HepG2 (cell line): Measurements from ENCODE around the gene TMBIM4. TPM values are rescaled to one million over a fixed set of nuclear protein-coding genes. Genes with fewer than 3 reads are reported as not detected.

Experiments used
- ATAC-seq: fragments of 200-7000 bp; cut with Tn5 transposase; 3 replicates; pipeline ENCODE4 v1.9.1; 2020; ENCODE audit warnings: mild to moderate bottlenecking, moderate library complexity
- BruUV-seq: library from RNA; stranded (reverse); fragments of 400-500 nt; replicated peaks from 2 replicates; lab custom pipeline; 2021; lab: Mats Ljungman, UMichigan
- CTCF ChIA-PET: fragments of 300-600 bp; formaldehyde crosslinking; extraction: SDS; loops from one replicate; lab custom pipeline; 2021; ENCODE audit warnings: low total read pairs, inconsistent platforms, low intra/inter-chr PET ratio; lab: Yijun Ruan, JAX
- POLR2A ChIA-PET: fragments of 350-600 bp; sonication (Branson Sonifier 250); formaldehyde crosslinking; loops from one replicate; lab custom pipeline; 2020; ENCODE audit warnings: antibody characterized with exemption, inconsistent platforms; lab: Yijun Ruan, JAX
- DNase-seq: peaks from one replicate; pipeline ENCODE4 v3.0.0-alpha.2; 2015; ENCODE audit warnings: low spot score
- FAIRE-seq: peaks from 3 replicates; lab custom pipeline; 2011; peaks lifted over from hg19 to GRCh38; lab: Jason Lieb, UNC
- H2AFZ ChIP-seq: one replicate; pipeline ENCODE4 v1.6.1; 2011; ENCODE audit warnings: low read length, inconsistent platforms
- H3K27ac ChIP-seq: fragments of 300-600 bp; 3 replicates; pipeline ENCODE4 v1.8.0; 2011; ENCODE audit warnings: mixed run types, mild to moderate bottlenecking, mixed read lengths, low read length, inconsistent platforms; ENCODE audit not compliant: insufficient read depth; ENCODE audit errors: extremely low read length
- H3K27me3 ChIP-seq, 2 experiments: fragments of 200-600 bp in 1 of 2; 2 replicates in 1 of 2; 3 replicates in 1 of 2; pipeline versions ENCODE4 v1.6.0 to v1.8.0; 2011; ENCODE audit warnings: low read length in 2 of 2, mild to moderate bottlenecking in 2 of 2, moderate library complexity in 2 of 2, inconsistent platforms in 1 of 2; ENCODE audit not compliant: insufficient read depth in 2 of 2, control insufficient read depth in 1 of 2
- H3K36me3 ChIP-seq, 2 experiments: fragments of 200-600 bp in 1 of 2; replicated peaks in 1 of 2; 2 replicates in 1 of 2; 3 replicates in 1 of 2; pipeline versions ENCODE4 v1.5.1 to v1.8.0; 2011; ENCODE audit warnings: low read length in 2 of 2, inconsistent platforms in 1 of 2; ENCODE audit not compliant: insufficient read depth in 2 of 2, control insufficient read depth in 1 of 2
- H3K4me1 ChIP-seq: 2 replicates; pipeline ENCODE4 v1.5.1; 2012; ENCODE audit warnings: low read length, inconsistent platforms; ENCODE audit not compliant: insufficient read depth
- H3K4me2 ChIP-seq: 2 replicates; pipeline ENCODE4 v1.6.0; 2011; ENCODE audit warnings: low read depth, low read length, inconsistent platforms
- H3K4me3 ChIP-seq, 3 experiments: fragments of 200-600 bp in 1 of 3; sonication (generic), shearing (Covaris generic) in 1 of 3; replicated peaks in 1 of 3; 2 replicates each; pipeline ENCODE4 v1.5.1; 2011 to 2016; ENCODE audit warnings: low read length in 3 of 3, inconsistent platforms in 2 of 3, low read depth in 2 of 3, mild to moderate bottlenecking in 2 of 3, control low read depth in 1 of 3, mixed read lengths in 1 of 3; ENCODE audit not compliant: insufficient read depth in 1 of 3
- H3K79me2 ChIP-seq: one replicate; pipeline ENCODE4 v1.6.1; 2011; ENCODE audit warnings: low read length, inconsistent platforms; ENCODE audit not compliant: insufficient read depth
- H3K9ac ChIP-seq: 2 replicates; pipeline ENCODE4 v1.6.0; 2011; ENCODE audit warnings: mild to moderate bottlenecking, low read depth, low read length, inconsistent platforms; ENCODE audit not compliant: insufficient read depth
- H3K9me3 ChIP-seq: 2 replicates; pipeline ENCODE4 v1.5.1; 2012; ENCODE audit warnings: mild to moderate bottlenecking, low read length
- H4K20me1 ChIP-seq: 2 replicates; pipeline ENCODE4 v1.6.0; 2011; ENCODE audit warnings: inconsistent platforms, mild to moderate bottlenecking, low read length, moderate library complexity; ENCODE audit not compliant: insufficient read depth
- ADNP ChIP-seq: sonication (generic); formaldehyde crosslinking; IDR thresholded peaks from 2 replicates; pipeline ENCODE4 v1.4.0; 2020; ENCODE audit warnings: missing genetic modification reagents
- CBX1 ChIP-seq: IDR thresholded peaks from one replicate; pipeline ENCODE4 v1.6.1; 2016; ENCODE audit warnings: antibody characterized with exemption, low read depth
- MAX ChIP-seq: IDR thresholded peaks from 2 replicates; pipeline ENCODE4 v1.6.1; 2012; ENCODE audit warnings: inconsistent platforms
- SP140L ChIP-seq: sonication (generic); formaldehyde crosslinking; IDR thresholded peaks from 2 replicates; pipeline ENCODE4 v1.4.0; 2020; ENCODE audit warnings: missing genetic modification reagents, borderline replicate concordance
- TEAD3 ChIP-seq: optimal IDR thresholded peaks from 2 replicates; pipeline ENCODE3; 2016; ENCODE audit warnings: borderline replicate concordance
- ZBTB34 ChIP-seq: sonication (generic); formaldehyde crosslinking; IDR thresholded peaks from 2 replicates; pipeline ENCODE4 v1.8.0; 2022; ENCODE audit warnings: mild to moderate bottlenecking, missing genetic modification reagents
- ZKSCAN8 ChIP-seq: IDR thresholded peaks from 2 replicates; pipeline ENCODE4 v1.6.1; 2016; ENCODE audit warnings: borderline replicate concordance, missing genetic modification reagents, missing compliant biosample characterization
- ZNF12 ChIP-seq: sonication (generic); formaldehyde crosslinking; IDR thresholded peaks from 2 replicates; pipeline ENCODE4 v1.5.0; 2020; ENCODE audit warnings: missing genetic modification reagents
- ZNF558 ChIP-seq: sonication (generic); formaldehyde crosslinking; IDR thresholded peaks from 2 replicates; pipeline ENCODE4 v1.9.0; 2022; ENCODE audit warnings: mild to moderate bottlenecking, missing genetic modification reagents, borderline replicate concordance
- ZNF589 ChIP-seq: sonication (generic); formaldehyde crosslinking; conservative IDR thresholded peaks from 2 replicates; pipeline ENCODE4 v1.8.0; 2022; ENCODE audit warnings: mild to moderate bottlenecking, moderate library complexity, missing genetic modification reagents
- ZNF597 ChIP-seq: sonication (generic); formaldehyde crosslinking; IDR thresholded peaks from 2 replicates; pipeline ENCODE4 v1.5.0; 2020; ENCODE audit warnings: missing genetic modification reagents
- ZNF772 ChIP-seq: sonication (generic); formaldehyde crosslinking; IDR thresholded peaks from 2 replicates; pipeline ENCODE4 v1.5.0; 2020; ENCODE audit warnings: mild to moderate bottlenecking, missing genetic modification reagents
- WGBS: methylation state at CpG from one replicate; pipeline ENCODE4 v1.1.6; 2017; ENCODE audit warnings: low lambda C conversion rate; 5-methylcytosine and 5-hydroxymethylcytosine counted together
- in situ Hi-C: cut with HindIII; loops from 2 replicates; pipeline ENCODE4 v1.10.0; 2017; ENCODE audit warnings: low pct_unique_long_range_greater_than_20kb; ENCODE audit not compliant: extremely low pct_ligation_motif_present
- intact Hi-C: fragments of 100-400 bp; cut with micrococcal nuclease; formaldehyde crosslinking; loops from one replicate; pipeline ENCODE4 v1.10.0; 2022; ENCODE audit not compliant: unreplicated experiment
- polyA plus RNA-seq, 8 experiments: library from polyadenylated mRNA; depleted of rRNA in 3 of 8; stranded (reverse) in 7 of 8; unstranded in 1 of 8; fragments of >200 nt; fragmentation: Illumina TruSeq in 4 of 8; extraction: Trizol in 4 of 8; gene quantifications; 2 replicates each; pipeline versions ENCODE4 v1.2.1 to v1.2.3, GENCODE V29; 2011 to 2016; ENCODE audit warnings: low read depth in 4 of 8, missing spikeins in 1 of 8, mixed read lengths in 1 of 8; ENCODE audit not compliant: insufficient read depth in 1 of 8
- total RNA-seq, 5 experiments: library from RNA; depleted of rRNA; stranded (reverse); fragments of >200 nt; fragmentation: Illumina TruSeq; extraction: Trizol; gene quantifications; 2 replicates each; pipeline ENCODE4 v1.2.3, GENCODE V29; 2016; ENCODE audit warnings: low read depth in 1 of 5
- TF ChIP-seq, protein P1 (sequence below): sonication (generic); formaldehyde crosslinking; IDR thresholded peaks from 2 replicates; pipeline ENCODE4 v1.5.0; 2020; ENCODE audit warnings: missing genetic modification reagents, mild to moderate bottlenecking, borderline replicate concordance
- TF ChIP-seq, protein P2 (sequence below): sonication (generic); formaldehyde crosslinking; IDR thresholded peaks from 2 replicates; pipeline ENCODE4 v1.4.0; 2020; ENCODE audit warnings: missing genetic modification reagents

The TMBIM4 gene
- total and polyA plus RNA-seq, 2 of the 13 experiments (the other 11 are each of a cell fraction or from before 2014, with no cell fraction given): 60.5 to 67.7 TPM

DNA sequence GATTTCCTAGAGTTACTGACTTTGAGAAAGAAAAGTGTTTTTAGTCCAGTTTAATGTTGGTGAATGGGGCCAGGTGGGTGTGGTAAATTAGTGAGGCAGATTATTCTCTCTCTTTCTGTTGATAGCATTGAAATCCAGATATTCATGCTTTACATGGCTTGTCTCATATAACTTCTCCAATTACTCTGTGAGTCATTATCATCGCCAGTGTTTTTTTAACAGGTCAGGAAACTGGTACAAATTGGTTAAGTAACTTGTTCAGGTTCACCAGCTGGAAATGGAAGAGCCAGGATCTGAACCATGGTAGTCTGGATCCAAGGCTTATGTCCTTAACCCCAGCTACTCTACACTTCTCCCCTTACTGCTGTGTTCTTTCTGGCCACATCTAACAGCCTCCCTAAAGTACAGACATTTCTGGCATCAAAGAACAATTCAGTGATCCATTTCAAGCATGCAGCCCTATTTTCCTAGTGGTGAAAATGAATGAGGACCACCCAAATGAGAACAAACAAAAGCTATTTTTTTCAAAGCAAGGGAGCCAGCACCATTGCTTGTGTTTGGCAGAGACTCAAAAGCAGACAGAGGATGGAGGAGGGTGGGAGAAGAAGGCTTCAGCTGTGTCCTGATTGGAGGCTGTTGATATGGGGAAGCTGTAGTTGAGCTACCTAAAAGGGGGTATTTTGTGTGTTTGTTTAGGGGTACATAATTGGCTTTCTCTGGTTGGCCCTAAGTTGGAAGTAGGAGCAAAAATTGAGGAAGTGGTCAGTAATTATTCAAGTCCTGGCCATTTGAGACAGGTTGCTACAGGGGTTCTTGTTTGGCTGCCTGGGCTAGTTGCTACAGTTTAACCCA is 20.9 kb upstream of the TMBIM4 start:
- BruUV-seq: no TSS peak
- WGBS: 50% methylated on average over 1 of the region's 1 CpG
- TF ChIP-seq TEAD3 (CRISPR knock-in tag): no peak
- TF ChIP-seq ZBTB34 (CRISPR knock-in tag): no peak
- no peak for TF ChIP-seq ADNP (CRISPR knock-in tag)
- TF ChIP-seq, protein P1, sequence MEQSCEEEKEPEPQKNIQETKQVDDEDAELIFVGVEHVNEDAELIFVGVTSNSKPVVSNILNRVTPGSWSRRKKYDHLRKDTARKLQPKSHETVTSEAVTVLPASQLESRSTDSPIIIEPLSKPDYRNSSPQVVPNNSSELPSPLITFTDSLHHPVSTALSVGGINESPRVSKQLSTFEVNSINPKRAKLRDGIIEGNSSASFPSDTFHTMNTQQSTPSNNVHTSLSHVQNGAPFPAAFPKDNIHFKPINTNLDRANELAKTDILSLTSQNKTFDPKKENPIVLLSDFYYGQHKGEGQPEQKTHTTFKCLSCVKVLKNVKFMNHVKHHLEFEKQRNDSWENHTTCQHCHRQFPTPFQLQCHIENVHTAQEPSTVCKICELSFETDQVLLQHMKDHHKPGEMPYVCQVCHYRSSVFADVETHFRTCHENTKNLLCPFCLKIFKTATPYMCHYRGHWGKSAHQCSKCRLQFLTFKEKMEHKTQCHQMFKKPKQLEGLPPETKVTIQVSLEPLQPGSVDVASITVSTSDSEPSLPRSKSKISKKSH: no peak
- no peak for TF ChIP-seq ZKSCAN8
- no peak for TF ChIP-seq ZNF12 (CRISPR knock-in tag)
- no peak for TF ChIP-seq ZNF597 (CRISPR knock-in tag)
- TF ChIP-seq, protein P2, sequence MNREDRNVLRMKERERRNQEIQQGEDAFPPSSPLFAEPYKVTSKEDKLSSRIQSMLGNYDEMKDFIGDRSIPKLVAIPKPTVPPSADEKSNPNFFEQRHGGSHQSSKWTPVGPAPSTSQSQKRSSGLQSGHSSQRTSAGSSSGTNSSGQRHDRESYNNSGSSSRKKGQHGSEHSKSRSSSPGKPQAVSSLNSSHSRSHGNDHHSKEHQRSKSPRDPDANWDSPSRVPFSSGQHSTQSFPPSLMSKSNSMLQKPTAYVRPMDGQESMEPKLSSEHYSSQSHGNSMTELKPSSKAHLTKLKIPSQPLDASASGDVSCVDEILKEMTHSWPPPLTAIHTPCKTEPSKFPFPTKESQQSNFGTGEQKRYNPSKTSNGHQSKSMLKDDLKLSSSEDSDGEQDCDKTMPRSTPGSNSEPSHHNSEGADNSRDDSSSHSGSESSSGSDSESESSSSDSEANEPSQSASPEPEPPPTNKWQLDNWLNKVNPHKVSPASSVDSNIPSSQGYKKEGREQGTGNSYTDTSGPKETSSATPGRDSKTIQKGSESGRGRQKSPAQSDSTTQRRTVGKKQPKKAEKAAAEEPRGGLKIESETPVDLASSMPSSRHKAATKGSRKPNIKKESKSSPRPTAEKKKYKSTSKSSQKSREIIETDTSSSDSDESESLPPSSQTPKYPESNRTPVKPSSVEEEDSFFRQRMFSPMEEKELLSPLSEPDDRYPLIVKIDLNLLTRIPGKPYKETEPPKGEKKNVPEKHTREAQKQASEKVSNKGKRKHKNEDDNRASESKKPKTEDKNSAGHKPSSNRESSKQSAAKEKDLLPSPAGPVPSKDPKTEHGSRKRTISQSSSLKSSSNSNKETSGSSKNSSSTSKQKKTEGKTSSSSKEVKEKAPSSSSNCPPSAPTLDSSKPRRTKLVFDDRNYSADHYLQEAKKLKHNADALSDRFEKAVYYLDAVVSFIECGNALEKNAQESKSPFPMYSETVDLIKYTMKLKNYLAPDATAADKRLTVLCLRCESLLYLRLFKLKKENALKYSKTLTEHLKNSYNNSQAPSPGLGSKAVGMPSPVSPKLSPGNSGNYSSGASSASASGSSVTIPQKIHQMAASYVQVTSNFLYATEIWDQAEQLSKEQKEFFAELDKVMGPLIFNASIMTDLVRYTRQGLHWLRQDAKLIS (CRISPR knock-in tag): no peak
- TF ChIP-seq CBX1: no peak
- no peak for TF ChIP-seq ZNF772
- no peak for TF ChIP-seq ZNF589 (CRISPR knock-in tag)
- no peak for TF ChIP-seq MAX
- no peak for TF ChIP-seq ZNF558 (CRISPR knock-in tag)
- TF ChIP-seq SP140L (CRISPR knock-in tag): no peak

More for the DNA sequence above, 20.9 kb upstream of the TMBIM4 start:
- POLR2A ChIA-PET: no interaction called here
- Histone ChIP-seq H4K20me1 (no peaks in the 10 kb centered on the region), H3K27me3 (peaks cover 2 to 18% of the 10 kb centered on the region in 2 experiments; a peak in 2 of 5 replicates), H3K9me3 (no peaks in the 10 kb centered on the region), H3K27ac (no peak overlapping the region), H3K9ac (no peak overlapping the region), H3K36me3 (no peaks in the 10 kb centered on the region), H3K79me2 (no peaks in the 10 kb centered on the region), H3K4me1 (no peaks in the 10 kb centered on the region), H3K4me3 (no peak overlapping the region), H3K4me2 (no peak overlapping the region), H2AFZ (no peak overlapping the region)
- no peak for FAIRE-seq
- CTCF ChIA-PET: no interaction called here
- no peak for ATAC-seq
- intact Hi-C loops (no loop called here), in situ Hi-C loops (no loop called here)
- DNase-seq: no peak
